Fibroblast of villous mesenchyme (primary cell): ENCODE results near the gene OSBPL9. TPM values are rescaled to one million over a fixed set of nuclear protein-coding genes. Genes with fewer than 3 reads are reported as not detected.

Experiments used
- DNase-seq: peaks from one replicate; pipeline ENCODE4 v3.0.0-alpha.2; 2010; ENCODE audit warnings: low read depth
- H3K4me3 ChIP-seq: 2 replicates; pipeline ENCODE4 v1.5.1; 2011; ENCODE audit warnings: low read depth, mild to moderate bottlenecking, low read length
- total RNA-seq: library from RNA; depleted of rRNA; stranded (reverse); fragments of >200 nt; gene quantifications from 2 replicates; pipeline ENCODE4 v1.2.3, GENCODE V29; 2012
- TF ChIP-seq, protein P1 (sequence below): IDR thresholded peaks from 2 replicates; pipeline ENCODE4 v1.5.1; 2012; ENCODE audit warnings: low read depth, mild to moderate bottlenecking, low read length; ENCODE audit not compliant: insufficient read depth

OSBPL9 gene
- total RNA-seq, 1 donor = 103 TPM

DNA sequence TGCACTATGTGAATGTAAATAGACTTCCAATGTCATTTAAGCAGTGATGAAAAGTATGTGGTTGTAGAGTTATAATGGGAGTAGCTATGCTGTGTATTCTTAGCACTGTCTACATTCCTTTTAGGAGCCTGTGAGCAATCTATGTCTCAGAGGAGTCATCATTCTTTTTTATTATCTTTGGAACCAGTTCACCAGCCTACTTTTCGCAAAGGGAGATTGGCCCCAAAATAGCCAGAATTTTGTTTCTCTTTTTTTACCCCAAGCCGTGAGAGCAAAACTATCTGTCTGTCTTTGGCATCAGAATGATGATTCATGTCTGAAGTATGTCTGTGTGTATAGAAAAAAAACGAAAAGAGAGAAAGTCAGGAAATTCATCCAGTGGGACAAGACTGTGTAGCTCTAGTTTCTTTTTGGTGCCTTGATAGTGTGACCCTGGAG lies 44.2 kb downstream of the OSBPL9 start:
- TF ChIP-seq, protein P1, sequence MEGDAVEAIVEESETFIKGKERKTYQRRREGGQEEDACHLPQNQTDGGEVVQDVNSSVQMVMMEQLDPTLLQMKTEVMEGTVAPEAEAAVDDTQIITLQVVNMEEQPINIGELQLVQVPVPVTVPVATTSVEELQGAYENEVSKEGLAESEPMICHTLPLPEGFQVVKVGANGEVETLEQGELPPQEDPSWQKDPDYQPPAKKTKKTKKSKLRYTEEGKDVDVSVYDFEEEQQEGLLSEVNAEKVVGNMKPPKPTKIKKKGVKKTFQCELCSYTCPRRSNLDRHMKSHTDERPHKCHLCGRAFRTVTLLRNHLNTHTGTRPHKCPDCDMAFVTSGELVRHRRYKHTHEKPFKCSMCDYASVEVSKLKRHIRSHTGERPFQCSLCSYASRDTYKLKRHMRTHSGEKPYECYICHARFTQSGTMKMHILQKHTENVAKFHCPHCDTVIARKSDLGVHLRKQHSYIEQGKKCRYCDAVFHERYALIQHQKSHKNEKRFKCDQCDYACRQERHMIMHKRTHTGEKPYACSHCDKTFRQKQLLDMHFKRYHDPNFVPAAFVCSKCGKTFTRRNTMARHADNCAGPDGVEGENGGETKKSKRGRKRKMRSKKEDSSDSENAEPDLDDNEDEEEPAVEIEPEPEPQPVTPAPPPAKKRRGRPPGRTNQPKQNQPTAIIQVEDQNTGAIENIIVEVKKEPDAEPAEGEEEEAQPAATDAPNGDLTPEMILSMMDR = no peak
- no peak overlapping the region for H3K4me3 ChIP-seq
- peak; percentile 96 for DNase-seq

DNA sequence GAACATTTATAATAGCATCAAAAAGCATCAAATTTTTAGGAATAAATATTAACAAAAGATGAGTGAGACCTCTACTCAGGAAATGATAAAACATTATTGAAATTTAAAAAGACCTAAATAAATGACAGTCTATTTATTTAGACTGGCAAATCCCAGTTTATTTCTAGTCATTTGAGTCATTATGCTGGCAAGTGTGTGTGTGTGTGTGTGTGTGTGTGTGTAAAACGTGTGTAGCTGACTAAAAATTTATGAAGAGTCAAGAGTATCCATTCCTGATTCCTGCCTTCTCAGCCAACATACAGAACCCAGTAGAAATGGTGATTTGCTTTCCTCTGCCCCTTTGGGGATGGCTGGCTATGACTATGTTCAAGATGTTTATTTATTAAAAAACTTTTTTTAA lies 46.2 kb downstream of the OSBPL9 start:
- H3K4me3 ChIP-seq = no peak overlapping the region
- TF ChIP-seq, protein P1 = no peak
- no peak for DNase-seq

DNA sequence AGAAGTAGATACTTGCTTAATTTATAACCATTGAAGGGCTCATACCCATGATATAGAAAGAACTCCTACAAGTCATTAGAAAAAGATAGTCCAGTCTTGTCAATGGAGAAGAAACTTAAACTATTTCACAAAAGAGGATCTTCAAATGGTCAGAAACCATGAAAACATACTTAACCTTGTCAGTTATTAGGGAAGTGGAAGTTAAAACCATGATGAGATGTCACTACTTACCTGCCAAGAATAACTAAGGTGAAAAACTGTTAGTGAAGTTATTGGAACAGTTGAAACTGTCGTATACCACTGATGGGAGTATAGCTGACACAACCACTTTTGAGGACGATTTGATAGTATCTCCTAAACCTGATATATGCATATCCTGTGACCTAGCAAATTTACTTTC lies 46.8 kb downstream of the OSBPL9 start:
- TF ChIP-seq, protein P1 = no peak
- no peak for DNase-seq
- H3K4me3 ChIP-seq = no peak overlapping the region

DNA sequence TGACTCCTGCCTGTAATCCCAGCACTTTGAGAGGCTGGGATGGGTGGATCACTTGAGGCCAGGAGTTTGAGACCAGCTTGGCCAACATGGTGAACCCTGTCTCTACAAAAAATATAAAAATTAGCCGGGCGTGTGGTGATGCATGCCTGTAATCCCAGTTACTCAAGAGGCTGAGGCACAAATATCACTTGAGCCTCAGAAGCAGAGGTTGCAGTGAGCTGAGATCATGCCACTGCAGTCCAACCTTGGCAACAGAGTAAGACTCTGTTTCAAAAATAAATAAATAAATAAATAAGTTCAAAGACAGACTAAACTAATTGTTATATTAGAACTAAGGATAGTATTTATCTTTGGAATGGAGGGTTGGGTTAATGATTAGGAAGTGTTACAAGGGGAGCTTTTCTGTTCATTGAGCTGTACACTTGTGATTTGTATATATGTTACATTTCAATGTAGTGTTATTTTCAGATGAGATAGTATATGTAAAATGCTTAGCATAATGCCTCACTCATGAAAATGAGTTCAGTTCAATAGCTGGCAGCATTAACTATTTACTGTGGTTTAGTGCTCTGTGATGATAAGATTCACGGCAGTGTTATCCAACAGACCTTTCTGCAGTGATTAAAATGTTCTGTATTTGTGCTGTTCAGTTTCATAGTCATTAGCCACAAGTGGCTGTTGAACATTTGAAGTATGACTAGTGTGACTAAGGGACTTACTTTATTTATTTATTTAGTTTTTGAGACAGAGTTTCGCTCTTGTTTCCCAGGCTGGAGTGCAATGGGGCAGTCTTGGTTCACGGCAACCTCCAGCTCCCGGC lies 47.7 kb downstream of the OSBPL9 start:
- no peak overlapping the region for H3K4me3 ChIP-seq
- TF ChIP-seq, protein P1 = no peak
- DNase-seq = peak; percentile 52

GRCh38 chr1:51666478-51666877 lies 49.6 kb downstream of the OSBPL9 start:
- H3K4me3 ChIP-seq = no peak overlapping the region
- DNase-seq = no peak
- TF ChIP-seq, protein P1 = no peak

DNA sequence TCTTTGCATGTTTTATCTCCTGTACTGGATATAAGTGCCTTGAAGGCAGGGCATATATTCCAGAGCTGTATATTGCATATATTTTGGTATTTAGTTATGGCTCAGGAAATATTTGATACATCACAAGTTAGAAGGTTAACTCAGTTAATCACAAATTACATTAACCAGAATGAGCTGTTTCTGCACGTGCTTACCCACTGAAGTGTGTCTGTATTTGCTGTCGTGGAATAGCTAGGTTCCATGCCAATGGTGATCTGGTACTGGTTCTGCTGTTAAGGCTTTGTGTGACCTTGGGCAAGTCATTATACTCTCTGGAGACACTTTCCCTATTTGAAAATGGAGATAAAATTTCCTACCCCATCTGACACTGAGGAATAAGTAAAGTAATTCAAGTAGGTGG lies 50.7 kb downstream of the OSBPL9 start:
- no peak for DNase-seq
- TF ChIP-seq, protein P1 = no peak
- no peak overlapping the region for H3K4me3 ChIP-seq

GRCh38 chr1:51669272-51669671 lies 52.4 kb downstream of the OSBPL9 start:
- no peak overlapping the region for H3K4me3 ChIP-seq
- TF ChIP-seq, protein P1 = no peak
- DNase-seq = no peak
